GM13977 (cell line): ENCODE measurements around the gene TRAPPC12.

Experiments used
- DNase-seq: peaks from one replicate; pipeline ENCODE4 v3.0.0; 2012; ENCODE audit warnings: low spot score
- in situ Hi-C: fragments of 300-500 bp; cut with MboI; formaldehyde crosslinking; loops from one replicate; pipeline ENCODE4 v1.12.0; 2022; ENCODE audit warnings: low sequenced_read_pairs, low pct_unique_long_range_greater_than_20kb, mixed read lengths, inconsistent platforms; ENCODE audit not compliant: unreplicated experiment
- TF ChIP-seq, protein P1 (sequence below): IDR thresholded peaks from 2 replicates; pipeline ENCODE4 v1.5.1; 2012; ENCODE audit warnings: mild to moderate bottlenecking, control low read depth; ENCODE audit not compliant: insufficient read depth; ENCODE audit errors: extremely low read depth, missing control alignments

Gene TRAPPC12

GRCh38 chr2:3498783-3499394 lies 119.4 kb downstream of the TRAPPC12 start:
- DNase-seq, result no peak
- in situ Hi-C loops, result no loop called here
- TF ChIP-seq, protein P1, sequence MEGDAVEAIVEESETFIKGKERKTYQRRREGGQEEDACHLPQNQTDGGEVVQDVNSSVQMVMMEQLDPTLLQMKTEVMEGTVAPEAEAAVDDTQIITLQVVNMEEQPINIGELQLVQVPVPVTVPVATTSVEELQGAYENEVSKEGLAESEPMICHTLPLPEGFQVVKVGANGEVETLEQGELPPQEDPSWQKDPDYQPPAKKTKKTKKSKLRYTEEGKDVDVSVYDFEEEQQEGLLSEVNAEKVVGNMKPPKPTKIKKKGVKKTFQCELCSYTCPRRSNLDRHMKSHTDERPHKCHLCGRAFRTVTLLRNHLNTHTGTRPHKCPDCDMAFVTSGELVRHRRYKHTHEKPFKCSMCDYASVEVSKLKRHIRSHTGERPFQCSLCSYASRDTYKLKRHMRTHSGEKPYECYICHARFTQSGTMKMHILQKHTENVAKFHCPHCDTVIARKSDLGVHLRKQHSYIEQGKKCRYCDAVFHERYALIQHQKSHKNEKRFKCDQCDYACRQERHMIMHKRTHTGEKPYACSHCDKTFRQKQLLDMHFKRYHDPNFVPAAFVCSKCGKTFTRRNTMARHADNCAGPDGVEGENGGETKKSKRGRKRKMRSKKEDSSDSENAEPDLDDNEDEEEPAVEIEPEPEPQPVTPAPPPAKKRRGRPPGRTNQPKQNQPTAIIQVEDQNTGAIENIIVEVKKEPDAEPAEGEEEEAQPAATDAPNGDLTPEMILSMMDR, result no peak

- TF ChIP-seq, protein P1, result no peak
- in situ Hi-C loops, result no loop called here
- no peak for DNase-seq
These were observed 120.9 kb downstream of the TRAPPC12 start for GRCh38 chr2:3500326-3500899.

DNA sequence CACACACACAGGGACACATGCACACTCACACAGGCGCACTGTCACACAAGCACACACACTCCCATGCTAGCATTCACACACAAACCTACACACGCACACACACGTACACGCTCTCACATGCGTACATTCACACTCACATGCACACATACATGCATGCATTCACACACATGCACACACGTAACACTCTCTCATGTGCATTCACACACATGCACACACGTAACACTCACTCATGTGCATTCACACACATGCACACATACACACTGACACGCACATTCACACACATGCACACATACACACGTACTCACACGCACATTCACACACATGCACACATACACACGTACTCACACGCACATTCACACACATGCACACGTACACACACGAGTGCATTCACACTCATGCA lies 123.6 kb downstream of the TRAPPC12 start:
- in situ Hi-C loops, result no loop called here
- TF ChIP-seq, protein P1, result no peak
- no peak for DNase-seq

DNA sequence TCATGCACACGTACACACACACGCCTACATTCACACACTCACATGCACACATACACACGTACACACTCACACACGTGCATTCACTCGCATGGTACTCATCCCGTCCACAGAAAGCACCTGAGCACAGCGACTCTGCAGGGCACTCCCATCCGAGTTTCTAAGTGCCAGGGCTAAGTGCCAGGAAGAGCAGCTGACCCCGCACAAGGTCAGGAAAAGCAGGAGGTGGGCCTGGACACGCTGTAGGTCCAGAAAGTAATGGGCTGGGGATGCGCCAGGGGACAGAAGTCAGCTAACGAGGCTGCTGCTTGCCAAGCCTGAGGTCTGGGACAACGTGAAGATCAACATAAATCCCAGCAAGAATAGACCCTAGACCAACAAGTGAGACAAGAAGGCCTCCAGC lies 124.0 kb downstream of the TRAPPC12 start:
- in situ Hi-C loops, result no loop called here
- DNase-seq, result no peak
- TF ChIP-seq, protein P1, result no peak

- in situ Hi-C loops, result no loop called here
- DNase-seq, result no peak
- TF ChIP-seq, protein P1, result no peak
These were observed 125.2 kb downstream of the TRAPPC12 start for GRCh38 chr2:3504741-3505140.

- no peak for DNase-seq
- TF ChIP-seq, protein P1, result no peak
- in situ Hi-C loops, result no loop called here
These were observed 126.3 kb downstream of the TRAPPC12 start for GRCh38 chr2:3505771-3506170.

DNA sequence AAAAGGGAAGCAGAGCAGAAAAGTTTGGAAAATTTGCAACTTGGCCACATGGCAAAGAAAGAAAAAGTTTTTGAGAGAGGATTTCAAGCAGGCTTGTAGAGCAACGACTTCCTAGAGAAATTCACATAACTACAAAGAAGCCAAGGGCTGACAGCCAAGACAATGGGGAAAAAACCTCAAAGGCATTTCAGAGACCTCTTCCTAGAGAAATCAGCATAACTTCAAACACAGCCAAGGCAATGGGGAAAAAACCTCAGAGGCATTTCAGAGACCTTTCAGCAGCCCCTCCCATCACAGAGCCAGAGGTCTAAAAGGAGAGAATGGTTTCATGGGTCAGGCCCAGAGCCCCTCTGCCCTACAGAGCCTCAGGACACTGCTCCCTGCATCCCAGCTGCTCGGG lies 132.6 kb downstream of the TRAPPC12 start:
- TF ChIP-seq, protein P1, result no peak
- in situ Hi-C loops, result no loop called here
- no peak for DNase-seq
